Measurements from ENCODE around the gene KRTAP10-3.

GRCh38 chr21:44592446-44593311 lies 34.1 kb upstream of the KRTAP10-3 start, which contains the start of gene KRTAP10-6:
- TF ChIP-seq EZH2 (IDR thresholded peaks at IDR 0.05; ENCODE audit: low read length, missing control alignments) (no peak), CTCF (conservative IDR thresholded peaks at IDR 0.05 in 1 of 2, IDR thresholded peaks at IDR 0.05 in 1 of 2; ENCODE audit: low read depth in 1 of 2, low read length in 2 of 2) (no peak)
